Measurements from ENCODE around the gene KLF15. TPM values are rescaled to one million over a fixed set of nuclear protein-coding genes. Genes with fewer than 3 reads are reported as not detected.
"Not testable (repeated sequence)": the region's sequence is repeated elsewhere in the genome, so short reads cannot be mapped to it uniquely, and the experiment has no call there.

KLF15 gene
- total RNA-seq, 1 experiment from 2014 or later = 0.50 TPM

DNA sequence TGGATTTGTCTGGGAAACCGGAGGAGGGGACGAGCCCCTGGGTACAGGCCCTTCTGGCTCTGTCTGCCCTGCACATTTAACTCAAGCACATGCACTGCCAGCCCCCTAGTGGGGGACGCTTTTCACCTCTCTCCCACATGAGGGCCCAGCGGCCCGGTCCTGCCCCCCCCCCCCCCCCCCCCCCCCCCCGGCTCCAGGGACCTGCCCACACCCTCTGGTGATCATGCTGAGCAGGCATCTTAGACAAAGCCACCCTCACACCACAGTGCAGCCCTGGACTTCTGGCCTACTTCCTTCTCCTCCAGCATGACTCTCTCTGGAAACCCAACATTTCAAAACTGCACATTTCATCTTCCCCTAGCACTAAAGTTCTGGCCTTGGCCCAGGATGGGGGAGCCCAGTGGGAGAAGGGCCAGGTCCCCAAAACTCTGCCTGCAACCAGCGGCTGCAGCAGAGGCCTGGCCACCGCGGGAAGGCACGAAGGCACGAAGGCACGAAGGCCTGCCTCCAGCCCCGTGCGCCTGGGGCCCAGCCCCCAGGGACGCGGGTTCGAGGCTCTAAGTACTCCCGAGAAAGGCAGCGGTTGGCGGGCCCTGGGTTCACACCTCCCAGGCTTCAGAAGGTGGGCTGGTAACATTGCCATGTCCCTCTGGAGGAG lies 14.1 kb downstream of the KLF15 start:
- Histone ChIP-seq H3K9me3 (replicated peaks) (no peaks in the 10 kb centered on the region), H3K27ac (no peak overlapping the region), H3K4me3 (no peak overlapping the region), H3K27me3 (replicated peaks) (no peaks in the 10 kb centered on the region), H3K4me1 (replicated peaks) (no peaks in the 10 kb centered on the region), H3K36me3 (no peaks in the 10 kb centered on the region)
- peak in 1 of 2 experiments; percentile 43 for DNase-seq (ENCODE audit: low read depth in 1 of 2, low spot score in 2 of 2)

DNA sequence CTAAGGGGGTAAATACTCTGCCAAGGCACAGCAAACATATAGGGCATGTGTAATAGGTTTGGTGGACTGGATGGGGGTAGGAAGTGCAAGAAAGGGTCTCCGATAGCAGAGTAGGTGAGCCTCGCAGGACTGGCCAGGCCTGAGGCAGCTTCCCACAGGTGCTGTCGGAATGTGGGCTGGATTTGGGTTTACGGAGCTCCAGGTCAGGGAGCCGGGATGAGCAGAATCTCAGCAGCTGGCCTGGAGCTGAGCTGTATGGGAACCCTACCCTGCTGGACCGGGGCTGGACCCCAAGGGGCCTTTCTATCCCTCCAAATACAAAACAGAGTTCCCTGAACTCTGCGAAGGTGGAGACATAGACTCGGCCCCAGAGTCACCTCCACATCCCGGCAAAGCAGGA lies 15.0 kb downstream of the KLF15 start:
- Histone ChIP-seq H3K27me3 (replicated peaks) (no peaks in the 10 kb centered on the region), H3K36me3 (no peaks in the 10 kb centered on the region), H3K4me1 (replicated peaks) (no peaks in the 10 kb centered on the region), H3K9me3 (replicated peaks) (no peaks in the 10 kb centered on the region), H3K4me3 (no peak overlapping the region), H3K27ac (no peak overlapping the region)
- DNase-seq (ENCODE audit: low read depth in 1 of 2, low spot score in 2 of 2) = no peak

DNA sequence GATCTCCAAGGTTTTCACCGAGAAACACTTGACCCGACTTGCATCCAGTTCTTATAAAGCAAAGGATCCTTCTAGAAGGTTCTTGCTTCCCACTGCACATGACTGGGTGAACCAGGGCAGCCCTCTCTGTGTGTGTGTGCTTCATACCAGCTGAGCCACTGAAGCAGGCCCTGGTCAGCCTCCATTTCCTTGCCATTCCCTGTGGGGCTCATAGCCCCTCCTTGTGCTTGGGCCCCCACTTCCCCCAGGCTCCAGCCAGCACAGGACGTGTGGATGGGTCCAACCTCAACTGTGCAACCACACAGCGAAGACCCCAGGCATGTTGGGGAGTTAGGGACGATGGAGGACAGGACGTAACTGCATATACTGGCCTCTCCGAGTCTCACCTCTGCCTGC lies 15.5 kb downstream of the KLF15 start:
- no peaks in the 10 kb centered on the region for H3K9me3 ChIP-seq (replicated peaks)
- no peaks in the 10 kb centered on the region for H3K27me3 ChIP-seq (replicated peaks)
- no peaks in the 10 kb centered on the region for H3K4me1 ChIP-seq (replicated peaks)
- H3K27ac ChIP-seq = no peak overlapping the region
- DNase-seq (ENCODE audit: low read depth in 1 of 2, low spot score in 2 of 2) = peak in 1 of 2 experiments; percentile 30
- no peaks in the 10 kb centered on the region for H3K36me3 ChIP-seq
- no peak overlapping the region for H3K4me3 ChIP-seq

DNA sequence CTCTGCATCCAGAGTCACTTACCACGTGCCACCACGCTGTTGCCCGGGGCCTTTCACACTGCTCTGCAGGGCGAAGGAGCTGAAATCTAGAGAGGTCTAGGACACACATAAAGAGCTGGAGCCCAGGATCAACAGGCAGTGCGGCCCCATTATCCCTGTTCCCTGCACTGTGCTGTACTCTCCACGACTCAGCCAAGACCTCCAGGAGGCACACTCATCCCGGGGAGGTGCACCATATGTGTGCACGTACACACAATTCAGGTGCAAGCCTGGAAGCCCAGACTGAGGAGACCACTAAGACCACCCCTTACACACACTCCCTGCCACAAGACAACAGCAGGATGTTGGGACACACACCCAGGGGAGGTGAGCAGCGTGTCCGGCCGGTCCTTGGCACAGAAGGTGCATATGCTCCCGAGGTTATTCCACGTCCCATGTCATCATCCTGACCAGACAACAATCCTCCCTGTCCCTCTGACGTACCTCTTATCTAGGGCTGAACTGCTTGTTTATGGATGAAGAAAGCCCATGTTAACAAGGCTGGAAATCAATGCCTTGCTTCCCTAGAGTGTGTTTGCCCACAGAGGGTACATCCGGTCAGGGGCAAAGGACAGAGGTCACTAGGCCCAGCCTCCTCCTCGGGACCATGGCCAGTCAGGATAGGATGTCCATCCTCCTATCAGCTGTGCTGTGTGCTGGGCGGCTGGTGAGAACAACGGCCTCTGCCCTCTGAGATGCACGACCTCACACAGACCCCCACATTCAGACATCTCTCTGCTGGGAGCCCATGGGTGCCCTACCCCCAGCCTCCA lies 16.1 kb downstream of the KLF15 start:
- no peaks in the 10 kb centered on the region for H3K36me3 ChIP-seq
- no peak for DNase-seq (ENCODE audit: low read depth in 1 of 2, low spot score in 2 of 2)

DNA sequence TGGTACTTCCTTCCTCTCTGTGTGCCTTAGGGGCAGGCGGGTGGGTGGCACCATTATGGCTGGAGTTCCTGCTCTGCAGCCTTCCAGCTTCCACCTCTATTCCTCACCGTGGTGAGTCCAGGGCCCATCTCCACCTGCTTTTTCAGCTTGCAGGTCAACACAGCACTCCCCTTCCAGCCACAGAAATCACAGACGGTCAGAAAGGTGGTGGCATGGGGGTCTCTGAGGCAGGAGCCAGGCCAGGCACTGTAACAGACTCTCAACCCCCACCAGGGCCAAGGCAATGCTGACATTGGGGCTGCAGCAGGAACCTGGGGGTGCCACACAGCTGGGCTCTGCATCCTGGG lies 16.6 kb downstream of the KLF15 start:
- Histone ChIP-seq H3K4me1 (replicated peaks) (no peaks in the 10 kb centered on the region), H3K27me3 (replicated peaks) (no peaks in the 10 kb centered on the region), H3K36me3 (no peaks in the 10 kb centered on the region), H3K4me3 (no peak overlapping the region), H3K27ac (no peak overlapping the region), H3K9me3 (replicated peaks) (no peaks in the 10 kb centered on the region)
- DNase-seq (ENCODE audit: low read depth in 1 of 2, low spot score in 2 of 2) = no peak

More for the DNA sequence above, 16.1 kb downstream of the KLF15 start:
- no peaks in the 10 kb centered on the region for H3K4me1 ChIP-seq (replicated peaks)
- no peaks in the 10 kb centered on the region for H3K9me3 ChIP-seq (replicated peaks)
- H3K4me3 ChIP-seq = no peak overlapping the region
- no peaks in the 10 kb centered on the region for H3K27me3 ChIP-seq (replicated peaks)
- H3K27ac ChIP-seq = no peak overlapping the region

DNA sequence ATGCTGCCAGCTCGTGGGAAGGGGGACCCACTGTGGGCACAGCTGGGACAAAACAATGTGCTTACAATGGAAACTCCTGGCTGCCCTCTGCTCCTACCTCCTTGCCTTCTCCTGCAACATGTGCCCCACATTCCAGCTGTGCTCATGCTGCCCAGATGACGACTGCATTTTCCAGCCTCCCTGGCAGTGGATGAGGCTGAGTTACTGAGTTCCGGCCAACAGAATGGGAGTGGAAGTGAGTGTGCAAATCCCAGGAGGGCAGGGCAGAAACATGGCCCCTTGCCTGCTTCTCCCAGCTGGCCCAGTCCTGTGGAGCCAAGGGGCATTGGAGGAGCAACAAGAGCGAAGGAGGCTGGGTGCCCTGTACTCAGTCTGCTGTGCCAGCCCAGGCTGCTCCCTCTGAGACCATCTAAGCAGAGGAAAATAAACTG lies 17.1 kb downstream of the KLF15 start:
- no peak for DNase-seq (ENCODE audit: low read depth in 1 of 2, low spot score in 2 of 2)
- Histone ChIP-seq H3K4me3 (no peak overlapping the region), H3K36me3 (no peaks in the 10 kb centered on the region), H3K27me3 (replicated peaks) (no peaks in the 10 kb centered on the region), H3K9me3 (replicated peaks) (no peaks in the 10 kb centered on the region), H3K4me1 (replicated peaks) (no peaks in the 10 kb centered on the region), H3K27ac (no peak overlapping the region)

DNA sequence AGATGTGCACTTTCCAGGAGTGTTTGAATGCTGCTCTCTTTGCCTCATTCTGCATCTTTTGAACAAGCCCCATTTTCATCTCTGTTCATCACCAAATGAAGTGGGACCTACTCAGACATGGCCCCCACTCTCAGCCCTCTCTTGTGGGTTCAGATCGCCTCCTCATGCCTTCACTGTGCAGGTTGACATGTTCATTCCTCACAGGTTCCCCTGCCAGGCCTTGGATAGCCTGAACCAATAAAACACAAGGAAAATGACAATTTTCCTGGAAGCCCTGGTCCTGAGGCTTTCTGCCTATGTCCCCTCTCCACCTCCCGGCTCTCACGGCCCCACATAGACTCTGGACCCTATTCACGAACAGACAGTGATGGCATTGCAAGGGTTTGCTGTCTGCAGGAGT lies 17.7 kb downstream of the KLF15 start:
- Histone ChIP-seq H3K36me3 (no peaks in the 10 kb centered on the region), H3K27ac (no peak overlapping the region), H3K4me3 (no peak overlapping the region), H3K9me3 (replicated peaks) (no peaks in the 10 kb centered on the region), H3K4me1 (replicated peaks) (no peaks in the 10 kb centered on the region), H3K27me3 (replicated peaks) (no peaks in the 10 kb centered on the region)
- no peak for DNase-seq (ENCODE audit: low read depth in 1 of 2, low spot score in 2 of 2)

DNA sequence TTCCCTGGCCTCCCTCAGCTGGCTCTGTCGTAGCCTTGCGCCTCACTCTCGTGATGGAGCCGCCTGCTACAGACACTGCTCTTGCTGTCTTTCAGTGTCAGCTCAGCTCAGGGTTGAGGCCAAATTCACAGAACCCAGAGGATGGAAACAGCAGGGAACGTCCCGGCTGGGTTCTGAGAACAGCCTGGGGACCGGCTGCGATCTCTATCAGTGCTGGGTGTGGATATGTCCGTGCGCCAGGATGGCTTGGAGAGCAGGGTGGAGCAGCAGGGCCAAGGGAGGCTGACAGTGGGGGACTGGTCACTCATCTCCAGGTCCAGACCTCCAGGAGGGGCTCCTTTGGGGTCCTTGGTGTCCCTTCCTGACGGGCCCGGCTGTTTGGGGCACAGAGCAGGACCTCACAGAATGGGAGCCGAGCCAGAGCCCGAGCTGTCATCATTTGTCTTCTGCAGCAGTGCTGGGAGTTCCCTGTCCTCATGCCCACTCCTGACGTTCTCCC lies 18.4 kb downstream of the KLF15 start:
- H3K27ac ChIP-seq = no peak overlapping the region
- no peaks in the 10 kb centered on the region for H3K36me3 ChIP-seq
- no peaks in the 10 kb centered on the region for H3K27me3 ChIP-seq (replicated peaks)
- no peaks in the 10 kb centered on the region for H3K4me1 ChIP-seq (replicated peaks)
- H3K4me3 ChIP-seq = no peak overlapping the region
- H3K9me3 ChIP-seq (replicated peaks) = no peaks in the 10 kb centered on the region
- DNase-seq (ENCODE audit: low read depth in 1 of 2, low spot score in 2 of 2) = no peak

DNA sequence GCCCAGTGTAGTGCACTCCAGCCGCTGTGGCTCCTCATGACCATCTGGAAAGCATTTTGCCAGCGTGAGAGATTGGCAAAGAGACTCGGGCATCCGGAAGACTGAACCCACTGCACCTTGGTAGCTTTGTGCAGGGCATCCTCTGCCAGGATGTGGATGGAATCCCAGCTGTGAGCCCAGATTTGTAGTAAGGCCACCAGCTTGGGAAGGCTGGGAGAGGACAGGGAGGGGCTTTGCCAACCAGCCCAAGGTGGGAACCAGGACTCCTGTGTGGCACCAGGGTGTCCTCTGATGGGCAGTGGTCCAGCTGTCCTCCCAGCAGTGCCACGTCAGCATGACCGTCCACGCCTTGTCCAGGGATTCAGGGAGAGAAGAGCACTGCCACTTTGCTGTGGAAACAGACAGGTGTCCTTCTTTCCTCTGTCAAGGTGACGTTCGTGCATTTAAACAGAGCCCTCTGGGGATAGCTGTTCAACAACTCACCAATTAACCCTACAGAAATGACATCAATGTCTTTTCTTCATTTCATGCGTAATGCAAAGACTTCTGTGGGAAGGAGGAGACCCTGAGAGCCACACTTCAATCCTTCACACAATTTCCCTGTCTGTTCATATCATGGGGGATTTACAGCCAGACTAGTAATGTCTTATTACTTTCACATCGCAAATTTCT lies 19.1 kb downstream of the KLF15 start:
- no peak for DNase-seq (ENCODE audit: low read depth in 1 of 2, low spot score in 2 of 2)
- Histone ChIP-seq H3K4me3 (no peak overlapping the region), H3K36me3 (no peaks in the 10 kb centered on the region), H3K4me1 (replicated peaks) (no peaks in the 10 kb centered on the region), H3K27me3 (replicated peaks) (no peaks in the 10 kb centered on the region), H3K9me3 (replicated peaks) (no peaks in the 10 kb centered on the region), H3K27ac (no peak overlapping the region)

DNA sequence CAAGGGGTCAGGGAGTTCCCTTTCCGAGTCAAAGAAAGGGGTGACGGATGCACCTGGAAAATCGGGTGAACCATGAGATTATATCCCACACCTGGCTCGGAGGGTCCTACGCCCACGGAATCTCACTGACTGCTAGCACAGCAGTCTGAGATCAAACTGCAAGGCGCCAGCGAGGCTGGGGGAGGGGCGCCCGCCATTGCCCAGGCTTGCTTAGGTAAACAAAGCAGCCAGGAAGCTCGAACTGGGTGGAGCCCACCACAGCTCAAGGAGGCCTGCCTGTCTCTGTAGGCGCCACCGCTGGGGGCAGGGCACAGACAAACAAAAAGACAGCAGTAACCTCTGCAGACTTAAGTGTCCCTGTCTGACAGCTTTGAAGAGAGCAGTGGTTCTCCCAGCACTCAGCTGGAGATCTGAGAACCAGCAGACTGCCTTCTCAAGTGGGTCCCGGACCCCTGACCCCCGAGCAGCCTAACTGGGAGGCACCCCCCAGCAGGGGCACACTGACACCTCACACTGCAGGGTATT lies 25.3 kb downstream of the KLF15 start:
- DNase-seq (ENCODE audit: low read depth in 1 of 2, low spot score in 2 of 2); H3K36me3 ChIP-seq; H3K27me3 ChIP-seq (replicated peaks); H3K4me3 ChIP-seq; H3K27ac ChIP-seq; H3K4me1 ChIP-seq (replicated peaks): not testable (repeated sequence)
- H3K9me3 ChIP-seq (replicated peaks) = peaks cover 10% of the 10 kb centered on the region; the same call in 1 of the 2 replicates

DNA sequence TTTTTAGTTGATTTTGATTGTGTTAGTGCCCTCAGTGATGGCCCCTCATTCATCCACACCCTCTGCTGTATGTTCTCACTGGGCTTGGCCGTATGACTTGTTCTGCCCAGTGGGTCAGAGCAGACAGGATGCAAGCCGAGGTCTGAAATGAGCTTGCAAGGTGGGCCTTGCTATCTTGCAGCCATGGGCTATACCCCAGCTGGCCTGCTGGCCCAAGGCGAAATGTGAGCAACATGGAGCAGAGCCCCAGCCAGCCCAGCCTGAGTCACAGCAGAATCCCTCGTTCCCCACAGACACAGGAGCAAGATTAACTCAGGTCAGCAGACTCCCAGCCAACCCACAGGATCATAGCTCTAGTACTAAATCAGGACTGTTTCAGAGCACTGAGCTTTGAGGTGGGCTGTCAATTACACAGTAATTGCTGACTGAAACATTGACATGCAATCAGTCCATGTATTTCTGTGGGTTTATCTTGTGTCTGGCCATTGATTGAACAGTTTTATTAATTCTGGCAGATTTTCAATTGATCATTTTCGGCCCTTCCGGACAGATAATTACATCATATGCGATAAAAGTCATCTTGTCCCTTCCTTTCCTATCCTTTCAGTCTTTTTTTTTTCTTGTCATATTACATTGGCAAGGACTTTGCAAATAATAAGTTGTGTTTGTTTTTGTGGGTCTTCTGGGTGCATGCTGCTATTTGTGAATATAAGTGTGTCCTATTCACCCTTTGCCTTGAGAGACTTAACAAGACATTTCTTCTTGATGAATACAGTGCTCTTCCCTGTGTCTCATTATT lies 27.1 kb downstream of the KLF15 start:
- H3K36me3 ChIP-seq = no peaks in the 10 kb centered on the region
- peaks cover 10% of the 10 kb centered on the region; the same call in 1 of the 2 replicates for H3K9me3 ChIP-seq (replicated peaks)
- no peak for DNase-seq (ENCODE audit: low read depth in 1 of 2, low spot score in 2 of 2)
- H3K27me3 ChIP-seq (replicated peaks) = no peaks in the 10 kb centered on the region
- H3K27ac ChIP-seq = no peak overlapping the region
- no peak overlapping the region for H3K4me3 ChIP-seq
- H3K4me1 ChIP-seq (replicated peaks) = no peaks in the 10 kb centered on the region

DNA sequence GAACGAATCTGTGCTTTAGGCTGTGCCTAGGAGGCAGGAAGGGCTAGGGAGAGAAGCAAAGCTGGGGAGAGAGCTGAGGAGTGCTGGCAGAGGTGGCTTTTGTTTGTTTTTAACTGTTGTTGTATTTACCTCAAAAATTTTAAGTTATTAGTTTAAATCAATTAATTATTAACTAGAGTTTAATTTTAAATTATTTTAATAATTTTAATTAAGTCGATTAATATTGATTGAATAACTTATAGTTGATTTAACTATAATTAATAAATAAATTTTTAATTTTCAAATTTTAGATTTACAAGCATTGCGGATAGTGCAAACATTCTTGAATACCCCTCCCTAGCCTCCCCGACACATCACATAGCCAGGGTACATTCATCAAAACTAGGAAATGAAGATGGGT lies 30.6 kb downstream of the KLF15 start:
- no peak overlapping the region for H3K4me3 ChIP-seq
- no peak for DNase-seq (ENCODE audit: low read depth in 1 of 2, low spot score in 2 of 2)
- no peaks in the 10 kb centered on the region for H3K4me1 ChIP-seq (replicated peaks)
- no peak overlapping the region for H3K27ac ChIP-seq
- H3K36me3 ChIP-seq = no peaks in the 10 kb centered on the region
- H3K27me3 ChIP-seq (replicated peaks) = no peaks in the 10 kb centered on the region
- H3K9me3 ChIP-seq (replicated peaks) = peaks cover 10% of the 10 kb centered on the region; the same call in 1 of the 2 replicates

Data from SJSA1 (cell line).